Thoracic aorta (tissue), 2 donors: ENCODE data around the gene ARMC3. TPM values are rescaled to one million over a fixed set of nuclear protein-coding genes. Genes with fewer than 3 reads are reported as not detected.

ENCODE experiments used
- ATAC-seq: fragments of 150-250 bp; one replicate; pipeline ENCODE4 v1.8.0; 2017; ENCODE audit warnings: low read depth; ENCODE audit not compliant: insufficient number of reproducible peaks, low FRiP score
- DNase-seq: peaks from one replicate; pipeline ENCODE4 v3.0.0-alpha.2; 2020; ENCODE audit warnings: low spot score
- H3K27ac ChIP-seq, 2 donors: fragments of 200-600 bp; sonication (generic); 1 replicate in 1 of 2; 2 replicates in 1 of 2; pipeline ENCODE4 v1.5.1; 2016; ENCODE audit warnings: mild to moderate bottlenecking in 2 of 2, moderate library complexity in 2 of 2
- H3K27me3 ChIP-seq: fragments of 200-600 bp; sonication (generic); replicated peaks from 2 replicates; pipeline ENCODE4 v1.6.0; 2016; ENCODE audit warnings: mild to moderate bottlenecking; ENCODE audit not compliant: insufficient read depth
- H3K36me3 ChIP-seq: fragments of 200-600 bp; sonication (generic); one replicate; pipeline ENCODE4 v1.5.1; 2016
- H3K4me1 ChIP-seq, 2 donors: fragments of 200-600 bp; sonication (generic); 1 replicate in 1 of 2; 2 replicates in 1 of 2; pipeline versions ENCODE4 v1.5.1 to v1.6.0; 2016; ENCODE audit warnings: low read depth in 2 of 2, mild to moderate bottlenecking in 1 of 2; ENCODE audit not compliant: control insufficient read depth in 1 of 2
- H3K4me3 ChIP-seq: fragments of 200-600 bp; sonication (generic); 2 replicates; pipeline ENCODE4 v1.5.1; 2016; ENCODE audit warnings: mild to moderate bottlenecking
- H3K9me3 ChIP-seq: fragments of 200-600 bp; sonication (generic); 2 replicates; pipeline ENCODE4 v1.5.1; 2016
- CTCF ChIP-seq: fragments of 200-600 bp; sonication (generic); IDR thresholded peaks from one replicate; pipeline ENCODE4 v1.5.1; 2019; ENCODE audit warnings: antibody characterized with exemption
- total RNA-seq, 2 donors: library from RNA; depleted of rRNA; stranded (reverse); fragments of >200 nt; gene quantifications; one replicate each; pipeline versions ENCODE4 v1.1.0 to v1.2.3, GENCODE V29; 2016

ARMC3 gene
- total RNA-seq, 2 donors from 2014 or later, result not detected

DNA sequence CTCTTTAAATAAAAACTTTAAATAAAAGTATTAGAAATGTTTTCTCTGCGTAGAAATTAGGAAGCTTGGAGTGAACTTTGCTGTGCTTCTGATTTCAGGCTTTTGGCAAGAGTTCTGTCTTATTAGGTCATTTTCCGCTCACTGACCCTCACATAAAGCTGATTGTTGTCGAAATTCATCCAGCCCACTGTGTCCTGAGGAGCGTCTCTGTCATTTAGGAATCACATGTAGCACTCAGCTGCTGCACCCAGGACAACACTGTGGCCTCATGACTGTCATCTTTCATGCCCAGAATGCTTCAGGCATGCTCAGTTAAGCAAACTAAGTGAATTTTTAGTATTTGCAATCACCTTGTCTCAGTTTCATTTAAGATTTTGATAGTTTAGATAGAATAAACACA is 109.7 kb downstream of the ARMC3 start:
- DNase-seq, result no peak
- H3K27me3 ChIP-seq, result no peaks in the 10 kb centered on the region
- no peak for TF ChIP-seq CTCF
- H3K27ac ChIP-seq, result no peak overlapping the region
- H3K9me3 ChIP-seq, result peaks cover 3% of the 10 kb centered on the region
- no peak overlapping the region for H3K4me3 ChIP-seq
- no peaks in the 10 kb centered on the region for H3K4me1 ChIP-seq
- H3K36me3 ChIP-seq, result no peaks in the 10 kb centered on the region
- no peak for ATAC-seq

DNA sequence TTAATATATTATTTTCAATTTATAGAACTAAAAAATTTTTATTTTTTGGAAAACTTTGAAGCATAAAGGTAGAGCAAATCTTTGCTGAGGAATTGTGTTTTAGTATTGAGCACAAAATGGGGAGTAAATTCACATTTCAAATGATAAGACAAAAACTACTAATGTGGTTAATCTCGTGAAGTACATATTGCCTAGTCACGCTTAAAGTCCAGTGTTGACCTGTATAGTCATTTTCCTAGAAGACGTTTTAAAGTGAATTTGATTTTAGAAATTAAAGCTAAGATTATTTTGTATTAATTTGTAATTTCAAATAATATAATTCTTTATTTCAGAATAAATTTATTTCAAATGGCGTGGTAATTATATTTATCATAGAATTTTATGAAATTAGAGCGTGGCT is 110.3 kb downstream of the ARMC3 start:
- DNase-seq (no peak), ATAC-seq (no peak)
- H3K4me1 ChIP-seq, result no peaks in the 10 kb centered on the region
- TF ChIP-seq CTCF, result no peak
- no peaks in the 10 kb centered on the region for H3K27me3 ChIP-seq
- no peak overlapping the region for H3K27ac ChIP-seq
- H3K4me3 ChIP-seq, result no peak overlapping the region
- peaks cover 3% of the 10 kb centered on the region for H3K9me3 ChIP-seq
- no peaks in the 10 kb centered on the region for H3K36me3 ChIP-seq

GRCh38 chr10:23040002-23040401 is 112.1 kb downstream of the ARMC3 start:
- no peak for TF ChIP-seq CTCF
- H3K9me3 ChIP-seq, result no peaks in the 10 kb centered on the region
- H3K27ac ChIP-seq, result no peak overlapping the region
- no peaks in the 10 kb centered on the region for H3K36me3 ChIP-seq
- ATAC-seq (no peak), DNase-seq (no peak)
- H3K4me3 ChIP-seq, result no peak overlapping the region
- H3K4me1 ChIP-seq, result no peaks in the 10 kb centered on the region
- no peaks in the 10 kb centered on the region for H3K27me3 ChIP-seq

DNA sequence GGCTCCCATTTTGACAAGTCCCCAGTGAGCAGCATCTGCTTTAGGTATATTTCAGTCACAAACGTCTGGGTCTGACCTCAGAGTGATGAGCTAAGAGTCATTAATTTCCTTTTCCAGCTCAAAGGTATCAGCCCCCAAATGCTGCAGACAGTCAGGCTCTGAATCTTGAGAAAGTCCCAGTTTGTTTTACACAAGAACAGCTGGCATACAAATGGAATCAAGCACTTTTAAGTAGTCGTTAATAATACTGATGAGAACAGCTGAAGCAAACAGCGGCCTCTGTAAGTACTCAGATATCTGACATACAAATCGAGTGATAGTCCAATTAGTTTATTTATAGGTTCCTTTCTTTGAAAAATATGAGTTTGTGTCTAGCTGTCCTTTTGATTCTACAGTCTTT is 118.2 kb downstream of the ARMC3 start:
- H3K27me3 ChIP-seq, result no peaks in the 10 kb centered on the region
- ATAC-seq (no peak), DNase-seq (no peak)

GRCh38 chr10:23047201-23048050 is 119.6 kb downstream of the ARMC3 start:
- no peaks in the 10 kb centered on the region for H3K9me3 ChIP-seq
- DNase-seq, result no peak
- no peak overlapping the region for H3K4me3 ChIP-seq
- H3K4me1 ChIP-seq, result no peaks in the 10 kb centered on the region
- no peak for ATAC-seq
- H3K36me3 ChIP-seq, result no peaks in the 10 kb centered on the region
- H3K27me3 ChIP-seq, result no peaks in the 10 kb centered on the region
- H3K27ac ChIP-seq, result no peak overlapping the region
- no peak for TF ChIP-seq CTCF

More for the DNA sequence above, 118.2 kb downstream of the ARMC3 start:
- H3K4me3 ChIP-seq, result no peak overlapping the region
- H3K36me3 ChIP-seq, result no peaks in the 10 kb centered on the region
- no peaks in the 10 kb centered on the region for H3K9me3 ChIP-seq
- no peaks in the 10 kb centered on the region for H3K4me1 ChIP-seq
- no peak overlapping the region for H3K27ac ChIP-seq
- no peak for TF ChIP-seq CTCF
